Ectodermal cell (in vitro differentiated cells): ENCODE data around the gene UVRAG.
"Not testable (repeated sequence)": the region's sequence is repeated elsewhere in the genome, so short reads cannot be mapped to it uniquely, and the experiment has no call there.

ENCODE experiments used
- H3K27ac ChIP-seq: 2 replicates; pipeline ENCODE4 v1.7.0; 2013; ENCODE audit warnings: mild to moderate bottlenecking, low read depth, low read length; ENCODE audit not compliant: insufficient read depth, poor library complexity, severe bottlenecking
- H3K27me3 ChIP-seq: 2 replicates; pipeline ENCODE4 v1.7.0; 2013; ENCODE audit warnings: mild to moderate bottlenecking, low read length; ENCODE audit not compliant: insufficient read depth, control insufficient read depth, poor library complexity, severe bottlenecking
- H3K36me3 ChIP-seq: one replicate; pipeline ENCODE4 v1.7.0; 2013; ENCODE audit warnings: low read length; ENCODE audit not compliant: control insufficient read depth, insufficient read depth
- H3K4me1 ChIP-seq: one replicate; pipeline ENCODE4 v1.7.0; 2013; ENCODE audit warnings: low read length; ENCODE audit not compliant: control insufficient read depth, insufficient read depth
- H3K4me3 ChIP-seq: 2 replicates; pipeline ENCODE4 v1.7.0; 2013; ENCODE audit warnings: low read depth, low read length, control low read depth; ENCODE audit not compliant: insufficient read depth
- H3K9me3 ChIP-seq: 2 replicates; pipeline ENCODE4 v1.7.0; 2013; ENCODE audit warnings: mild to moderate bottlenecking, low read length, moderate library complexity; ENCODE audit not compliant: control insufficient read depth
- WGBS, 2 experiments: methylation state at CpG; one replicate each; pipeline ENCODE4 v1.1.7; 2013; ENCODE audit warnings: missing lambda C conversion rate in 2 of 2; 5-methylcytosine and 5-hydroxymethylcytosine counted together

The UVRAG gene

DNA sequence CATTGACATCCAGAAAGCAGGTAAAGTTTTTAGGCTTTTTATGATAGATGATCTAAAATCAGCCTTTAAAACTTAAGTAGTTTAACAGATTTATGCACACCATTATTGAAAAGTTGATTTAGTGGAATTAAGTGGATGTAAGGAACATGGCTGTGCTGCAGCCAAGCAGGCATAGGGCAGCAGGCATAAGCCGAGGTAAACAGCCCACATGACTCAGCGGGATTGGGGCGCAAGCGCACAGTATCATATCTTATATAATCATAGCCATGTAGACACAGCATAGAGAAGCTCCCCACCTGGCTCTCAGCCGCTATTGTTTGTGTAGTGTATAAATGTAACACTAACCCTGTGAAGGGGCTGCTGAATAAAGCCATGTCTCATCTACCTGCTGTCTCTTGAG is 233.8 kb downstream of the UVRAG start:
- Histone ChIP-seq H3K4me1 (no peaks in the 10 kb centered on the region), H3K27me3 (no peaks in the 10 kb centered on the region), H3K27ac (no peak overlapping the region), H3K9me3 (no peaks in the 10 kb centered on the region), H3K4me3 (no peak overlapping the region), H3K36me3 (no peaks in the 10 kb centered on the region)
- 94 to 99% methylated on average over 5 of the region's 5 CpGs for WGBS, 2 experiments

DNA sequence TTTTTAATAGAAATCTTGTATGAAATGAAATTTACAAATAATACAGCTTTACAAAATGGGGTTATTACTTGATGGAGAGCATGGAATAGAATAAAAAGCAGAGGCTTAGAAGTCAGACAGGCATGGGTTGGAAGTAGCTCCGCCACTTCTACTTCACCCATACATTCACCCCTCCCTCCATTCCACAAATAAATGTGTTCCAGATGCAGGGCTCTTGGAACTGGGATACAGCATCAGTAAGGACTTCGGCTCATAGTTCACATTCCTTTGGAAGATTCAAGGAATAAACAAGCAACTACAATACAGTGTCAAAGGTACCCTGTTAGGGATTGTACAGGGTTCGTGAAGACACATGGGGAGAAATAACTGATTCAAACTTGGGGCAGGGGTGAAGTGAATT is 234.5 kb downstream of the UVRAG start:
- H3K9me3 ChIP-seq = no peaks in the 10 kb centered on the region
- H3K4me3 ChIP-seq = no peak overlapping the region
- 94 to 96% methylated on average over 3 of the region's 3 CpGs for WGBS, 2 experiments
- no peaks in the 10 kb centered on the region for H3K4me1 ChIP-seq
- H3K27me3 ChIP-seq = no peaks in the 10 kb centered on the region
- no peaks in the 10 kb centered on the region for H3K36me3 ChIP-seq
- no peak overlapping the region for H3K27ac ChIP-seq

DNA sequence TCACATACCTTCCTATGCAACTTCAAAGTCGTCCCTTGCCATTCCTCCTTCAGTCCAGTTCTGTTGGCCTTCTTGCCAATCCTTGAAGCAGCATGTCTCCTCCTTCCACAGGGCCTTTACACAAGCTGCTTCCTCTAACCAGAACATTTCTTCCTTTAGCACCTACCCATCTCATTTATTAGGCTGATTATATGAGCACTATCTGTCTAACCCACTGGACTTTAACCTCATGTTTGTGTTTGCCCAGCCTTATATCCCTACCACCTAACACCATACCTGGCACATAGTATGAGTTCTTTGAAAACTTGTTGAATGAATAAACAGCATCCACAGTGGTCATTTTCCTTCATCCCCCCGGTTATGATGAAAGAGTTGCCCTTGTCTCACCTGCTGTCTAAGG is 236.9 kb downstream of the UVRAG start:
- Histone ChIP-seq H3K36me3 (no peaks in the 10 kb centered on the region), H3K27ac (no peak overlapping the region), H3K9me3 (no peaks in the 10 kb centered on the region), H3K4me3 (no peak overlapping the region), H3K27me3 (no peaks in the 10 kb centered on the region), H3K4me1 (no peaks in the 10 kb centered on the region)
- 93% methylated on average over 2 of the region's 2 CpGs for WGBS, 2 experiments

DNA sequence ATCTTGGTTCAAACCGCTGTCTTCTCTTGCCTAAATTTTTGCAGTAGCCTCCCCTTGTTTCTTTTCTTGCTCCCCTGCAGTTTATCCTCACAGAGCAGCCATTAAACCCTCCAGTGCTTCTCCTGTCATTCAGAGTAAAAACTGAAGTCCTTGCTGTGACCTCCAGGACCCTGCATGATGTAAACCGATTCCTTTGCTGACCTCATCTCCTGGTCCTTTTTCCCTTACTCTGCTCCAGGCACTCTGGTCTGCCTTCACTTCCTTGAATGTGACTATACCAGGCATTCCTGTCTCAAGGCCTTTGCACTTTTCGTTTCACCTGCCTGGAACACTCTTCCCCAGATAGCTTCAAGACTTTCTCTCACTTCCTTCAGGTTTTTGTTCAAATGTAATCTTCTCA is 239.3 kb downstream of the UVRAG start:
- Histone ChIP-seq H3K4me1 (no peaks in the 10 kb centered on the region), H3K9me3 (no peaks in the 10 kb centered on the region), H3K36me3 (no peaks in the 10 kb centered on the region), H3K4me3 (no peak overlapping the region), H3K27me3 (no peaks in the 10 kb centered on the region), H3K27ac (no peak overlapping the region)
- 94 to 95% methylated on average over 3 of the region's 3 CpGs for WGBS, 2 experiments

DNA sequence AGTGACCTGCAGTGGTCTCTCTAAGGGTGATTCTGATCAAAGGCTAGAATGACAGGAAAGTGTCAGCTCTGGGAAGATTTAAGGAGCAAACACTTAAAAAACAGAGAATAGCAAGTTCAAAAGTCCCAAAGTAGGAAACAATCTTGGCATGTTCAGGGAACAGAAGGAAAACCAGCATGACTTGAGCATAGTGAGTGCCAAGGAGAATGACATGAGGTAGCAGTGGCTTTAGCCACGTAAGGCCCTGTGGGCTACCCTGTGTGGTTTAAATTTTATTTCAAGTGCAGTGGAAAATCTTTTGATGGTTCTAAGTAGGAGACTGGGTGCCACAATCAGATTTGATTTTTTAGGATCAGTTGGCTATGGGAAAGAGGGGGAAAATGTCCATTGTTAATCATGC is 241.9 kb downstream of the UVRAG start:
- Histone ChIP-seq H3K36me3 (no peaks in the 10 kb centered on the region), H3K27ac (no peak overlapping the region), H3K27me3 (no peaks in the 10 kb centered on the region), H3K4me3 (no peak overlapping the region), H3K4me1 (no peaks in the 10 kb centered on the region), H3K9me3 (no peaks in the 10 kb centered on the region)
- WGBS, 2 experiments = 87 to 90% methylated on average over 1 of the region's 1 CpG

DNA sequence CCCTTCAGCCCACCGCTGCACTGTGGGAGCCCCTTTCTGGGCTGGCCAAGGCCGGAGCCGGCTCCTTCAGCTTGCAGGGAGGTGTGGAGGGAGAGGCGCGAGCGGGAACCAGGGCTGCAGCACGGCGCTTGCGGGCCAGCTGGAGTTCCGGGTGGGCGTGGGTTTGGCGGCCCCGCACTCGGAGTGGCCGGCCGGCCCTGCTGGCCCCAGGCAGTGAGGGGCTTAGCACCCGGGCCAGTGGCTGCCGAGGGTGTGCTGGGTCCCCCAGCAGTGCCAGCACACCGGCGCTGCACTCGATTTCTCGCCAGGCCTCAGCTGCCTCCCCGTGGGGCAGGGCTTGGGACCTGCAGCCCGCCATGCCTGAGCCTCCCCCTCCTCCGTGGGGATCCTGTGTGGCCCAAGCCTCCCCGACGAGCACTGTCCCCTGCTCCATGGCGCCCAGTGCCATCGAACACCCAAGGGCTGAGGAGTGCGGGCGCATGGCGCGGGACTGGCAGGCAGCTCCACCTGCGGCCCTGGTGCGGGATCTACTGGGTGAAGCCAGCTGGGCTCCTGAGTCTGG is 245.5 kb downstream of the UVRAG start:
- H3K27ac ChIP-seq, H3K4me3 ChIP-seq, H3K9me3 ChIP-seq, H3K36me3 ChIP-seq, H3K27me3 ChIP-seq, H3K4me1 ChIP-seq: not testable (repeated sequence)
- 96 to 98% methylated on average over 33 to 34 of the region's 35 CpGs for WGBS, 2 experiments

DNA sequence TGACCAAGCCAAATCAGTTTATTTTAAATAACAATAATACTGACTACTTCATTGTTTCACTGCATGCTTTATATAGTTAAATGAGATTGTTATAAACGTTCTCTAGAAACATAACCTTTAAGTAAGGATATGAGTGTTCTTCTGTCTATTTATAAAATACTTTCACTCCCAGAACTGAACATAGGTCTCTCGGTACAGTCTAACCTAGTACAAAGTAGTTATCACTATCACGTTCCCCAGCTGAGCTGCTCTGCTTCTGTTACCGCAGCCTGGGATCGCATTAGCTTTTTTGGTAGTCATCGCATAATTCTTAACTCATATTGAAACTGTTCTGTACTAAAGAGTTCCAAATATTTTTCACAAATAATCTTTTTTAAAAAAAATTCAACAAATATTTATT is 247.7 kb downstream of the UVRAG start:
- H3K4me3 ChIP-seq = no peak overlapping the region
- 95 to 98% methylated on average over 5 of the region's 6 CpGs for WGBS, 2 experiments
- H3K36me3 ChIP-seq = no peaks in the 10 kb centered on the region
- H3K27ac ChIP-seq = no peak overlapping the region
- H3K9me3 ChIP-seq = no peaks in the 10 kb centered on the region
- no peaks in the 10 kb centered on the region for H3K27me3 ChIP-seq
- H3K4me1 ChIP-seq = no peaks in the 10 kb centered on the region

DNA sequence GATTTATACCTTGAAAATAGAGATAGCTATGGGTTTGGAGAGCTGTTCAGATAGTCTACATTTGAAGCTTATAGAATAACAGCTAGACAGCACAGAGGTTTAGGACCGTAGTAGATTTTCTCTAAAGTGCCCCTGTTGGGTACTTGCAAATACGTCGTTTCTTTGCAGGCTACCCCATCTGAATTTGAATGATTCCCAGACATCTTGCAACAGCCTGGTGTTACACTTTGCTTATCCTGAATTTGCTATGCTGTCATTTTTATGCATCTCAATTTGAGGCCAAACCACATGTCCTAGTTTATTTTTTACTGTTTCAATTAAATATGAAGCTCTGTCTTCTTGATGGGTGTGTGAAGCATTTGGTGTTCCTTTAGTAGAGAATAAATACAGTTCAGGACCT is 249.2 kb downstream of the UVRAG start:
- WGBS, 2 experiments = 54 to 61% methylated on average over 3 of the region's 3 CpGs
- no peak overlapping the region for H3K27ac ChIP-seq
- H3K4me1 ChIP-seq = no peaks in the 10 kb centered on the region
- no peak overlapping the region for H3K4me3 ChIP-seq
- no peaks in the 10 kb centered on the region for H3K36me3 ChIP-seq
- H3K9me3 ChIP-seq = no peaks in the 10 kb centered on the region
- H3K27me3 ChIP-seq = no peaks in the 10 kb centered on the region

DNA sequence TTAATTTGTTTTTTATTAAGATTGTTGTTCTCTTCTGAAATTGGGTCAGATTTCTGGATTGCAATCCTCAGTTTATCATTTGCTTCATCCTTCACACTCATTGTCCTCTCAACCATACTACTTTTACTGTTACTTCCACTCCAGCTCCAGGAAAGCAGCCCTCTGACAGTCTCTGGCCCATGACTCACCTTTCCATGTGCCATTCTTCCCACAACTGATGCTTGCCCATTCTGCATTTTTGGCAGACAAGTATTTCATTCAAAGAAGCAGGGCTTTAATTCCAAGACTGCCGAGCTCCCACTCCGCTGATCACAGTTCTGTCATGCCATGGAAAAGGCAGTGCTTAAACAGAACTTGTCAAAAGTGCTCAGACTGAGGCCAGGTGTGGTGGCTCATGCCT is 252.1 kb downstream of the UVRAG start:
- Histone ChIP-seq H3K9me3 (no peaks in the 10 kb centered on the region), H3K4me3 (no peak overlapping the region), H3K4me1 (no peaks in the 10 kb centered on the region), H3K27me3 (no peaks in the 10 kb centered on the region), H3K27ac (no peak overlapping the region), H3K36me3 (no peaks in the 10 kb centered on the region)
- WGBS, 2 experiments = 93% methylated on average over 2 of the region's 2 CpGs

DNA sequence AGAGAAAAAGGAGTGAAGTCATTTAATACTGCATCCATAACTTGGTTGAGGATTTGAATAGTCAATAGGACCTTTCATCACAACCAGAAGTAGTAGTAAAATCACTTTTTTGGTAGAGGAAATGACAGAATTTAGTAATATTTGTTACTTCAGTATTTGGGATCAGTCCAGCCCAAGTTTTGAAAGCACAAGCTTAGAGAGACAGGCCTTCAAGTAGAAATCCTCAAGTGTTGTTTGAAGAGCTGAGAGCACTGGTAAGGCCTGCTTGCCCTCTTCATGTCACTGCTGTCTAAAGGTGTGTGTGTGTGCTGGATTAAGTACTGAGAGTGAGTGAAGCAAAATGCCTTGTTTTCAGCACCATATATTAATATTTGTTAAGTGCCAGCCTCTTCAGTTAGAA is 254.0 kb downstream of the UVRAG start:
- H3K9me3 ChIP-seq = no peaks in the 10 kb centered on the region
- no peaks in the 10 kb centered on the region for H3K36me3 ChIP-seq
- no peak overlapping the region for H3K27ac ChIP-seq
- no peaks in the 10 kb centered on the region for H3K27me3 ChIP-seq
- H3K4me3 ChIP-seq = no peak overlapping the region
- H3K4me1 ChIP-seq = no peaks in the 10 kb centered on the region

DNA sequence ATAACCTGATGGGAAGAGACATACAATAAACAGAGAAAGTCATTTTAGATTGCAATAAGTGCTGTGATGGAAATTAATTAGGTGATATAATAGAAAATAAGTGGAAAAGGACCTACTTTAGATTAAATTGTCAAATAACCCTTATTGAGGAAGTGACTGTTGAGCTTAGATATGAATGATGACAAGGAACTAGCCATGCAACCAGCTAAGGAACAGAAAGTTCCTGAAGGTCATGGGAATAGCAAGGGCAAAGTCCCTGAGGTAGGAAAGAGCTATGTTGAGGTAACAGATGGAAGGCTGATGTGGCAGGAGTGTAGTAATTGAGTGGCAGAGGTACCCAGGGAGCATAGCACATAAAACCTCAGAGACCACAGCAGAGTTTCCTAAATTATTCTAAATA is 256.1 kb downstream of the UVRAG start:
- Histone ChIP-seq H3K4me1 (no peaks in the 10 kb centered on the region), H3K27me3 (no peaks in the 10 kb centered on the region), H3K9me3 (no peaks in the 10 kb centered on the region), H3K4me3 (no peak overlapping the region), H3K27ac (no peak overlapping the region), H3K36me3 (no peaks in the 10 kb centered on the region)
